Progenitor cell of endocrine pancreas (in vitro differentiated cells): ENCODE measurements around the gene TMEM132D. TPM values are rescaled to one million over a fixed set of nuclear protein-coding genes. Genes with fewer than 3 reads are reported as not detected.

ENCODE experiments used
- DNase-seq: peaks from one replicate; pipeline ENCODE4 v3.0.0; 2021; ENCODE audit warnings: low spot score; ENCODE audit not compliant: unreplicated experiment
- H3K27ac Mint-ChIP-seq: 2 replicates; pipeline ENCODE4 v1.8.0; 2021; ENCODE audit warnings: mild to moderate bottlenecking, moderate library complexity, mixed read lengths
- H3K27me3 Mint-ChIP-seq: 2 replicates; pipeline ENCODE4 v1.8.0; 2021; ENCODE audit warnings: mixed read lengths
- H3K36me3 Mint-ChIP-seq: 2 replicates; pipeline ENCODE4 v1.8.0; 2022; ENCODE audit warnings: mixed read lengths; ENCODE audit not compliant: insufficient read depth
- H3K4me1 Mint-ChIP-seq: 2 replicates; pipeline ENCODE4 v1.8.0; 2021; ENCODE audit warnings: low read depth, mixed read lengths
- H3K4me3 Mint-ChIP-seq: 2 replicates; pipeline ENCODE4 v1.8.0; 2021; ENCODE audit warnings: low read depth, mild to moderate bottlenecking, moderate library complexity, mixed read lengths
- H3K9me3 Mint-ChIP-seq: 2 replicates; pipeline ENCODE4 v1.8.0; 2021; ENCODE audit warnings: low read depth, mixed read lengths
- total RNA-seq: library from RNA; stranded (reverse); gene quantifications from 2 replicates; pipeline ENCODE4 v1.2.1, GENCODE V29; 2021
- TF ChIP-seq, protein P1 (sequence below): fragments of 200-600 bp; sonication (generic); IDR thresholded peaks from one replicate; pipeline ENCODE4 v1.5.0; 2021; ENCODE audit warnings: antibody characterized with exemption, mild to moderate bottlenecking; ENCODE audit not compliant: unreplicated experiment

The TMEM132D gene
- total RNA-seq, 1 donor from 2014 or later: 0.46 TPM

DNA sequence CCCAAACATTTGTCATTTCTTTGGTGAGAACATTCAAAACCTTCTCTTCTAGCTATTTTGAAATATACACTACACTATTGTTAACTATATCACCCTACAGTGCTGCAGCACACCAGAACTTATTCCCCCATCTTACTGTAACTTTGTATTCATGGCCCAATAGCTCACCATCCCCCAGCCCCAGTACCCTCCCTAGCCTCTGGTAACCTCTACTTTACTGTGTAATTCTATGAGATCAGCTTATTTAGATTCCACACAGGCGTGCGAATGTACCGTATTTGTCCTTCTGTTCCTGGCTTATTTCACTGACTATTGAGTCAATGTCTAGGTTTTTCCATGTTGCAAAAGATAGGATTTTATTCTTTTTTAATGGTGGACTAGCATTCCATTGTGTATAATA lies 469.0 kb downstream of the TMEM132D start:
- Mint-ChIP-seq H3K36me3 (no peaks in the 10 kb centered on the region), H3K4me3 (no peak overlapping the region), H3K27me3 (peaks cover 12% of the 10 kb centered on the region), H3K4me1 (no peaks in the 10 kb centered on the region), H3K9me3 (no peaks in the 10 kb centered on the region), H3K27ac (peak overlapping the region; percentile 39)
- TF ChIP-seq, protein P1, sequence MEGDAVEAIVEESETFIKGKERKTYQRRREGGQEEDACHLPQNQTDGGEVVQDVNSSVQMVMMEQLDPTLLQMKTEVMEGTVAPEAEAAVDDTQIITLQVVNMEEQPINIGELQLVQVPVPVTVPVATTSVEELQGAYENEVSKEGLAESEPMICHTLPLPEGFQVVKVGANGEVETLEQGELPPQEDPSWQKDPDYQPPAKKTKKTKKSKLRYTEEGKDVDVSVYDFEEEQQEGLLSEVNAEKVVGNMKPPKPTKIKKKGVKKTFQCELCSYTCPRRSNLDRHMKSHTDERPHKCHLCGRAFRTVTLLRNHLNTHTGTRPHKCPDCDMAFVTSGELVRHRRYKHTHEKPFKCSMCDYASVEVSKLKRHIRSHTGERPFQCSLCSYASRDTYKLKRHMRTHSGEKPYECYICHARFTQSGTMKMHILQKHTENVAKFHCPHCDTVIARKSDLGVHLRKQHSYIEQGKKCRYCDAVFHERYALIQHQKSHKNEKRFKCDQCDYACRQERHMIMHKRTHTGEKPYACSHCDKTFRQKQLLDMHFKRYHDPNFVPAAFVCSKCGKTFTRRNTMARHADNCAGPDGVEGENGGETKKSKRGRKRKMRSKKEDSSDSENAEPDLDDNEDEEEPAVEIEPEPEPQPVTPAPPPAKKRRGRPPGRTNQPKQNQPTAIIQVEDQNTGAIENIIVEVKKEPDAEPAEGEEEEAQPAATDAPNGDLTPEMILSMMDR: no peak
- no peak for DNase-seq

DNA sequence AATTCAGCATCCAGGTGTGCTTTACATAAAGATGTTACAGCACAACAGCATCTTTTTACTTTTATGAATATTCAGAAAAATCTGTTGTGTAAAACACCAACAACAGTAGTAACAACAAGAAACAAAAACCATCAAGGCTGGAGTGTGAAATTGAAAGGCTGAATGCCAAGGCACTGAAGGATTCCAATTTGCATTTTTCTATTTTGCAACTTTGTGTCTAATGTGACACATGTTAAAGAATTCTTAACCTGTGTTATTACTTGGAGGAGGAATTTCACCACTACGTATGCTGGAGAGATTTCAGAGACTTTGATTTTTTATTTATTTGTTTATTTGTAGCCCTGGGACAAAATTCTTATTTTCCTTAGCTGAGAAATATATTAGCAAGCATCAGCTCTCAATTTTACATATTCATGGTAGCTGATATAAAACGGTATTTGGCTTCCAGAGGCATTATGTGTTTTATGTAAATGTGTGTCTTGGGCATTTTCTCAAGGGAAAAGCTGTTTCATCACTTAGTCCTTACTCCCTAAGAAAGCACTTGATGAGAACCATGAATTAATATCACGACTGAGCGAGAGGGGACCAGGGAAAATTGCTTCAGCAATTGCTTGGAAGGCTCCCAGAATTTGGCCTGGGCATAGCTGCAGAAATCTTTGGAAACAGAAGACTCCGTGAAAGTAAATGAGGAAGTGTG lies 475.4 kb downstream of the TMEM132D start:
- DNase-seq: no peak
- Mint-ChIP-seq H3K4me3 (no peak overlapping the region), H3K9me3 (no peaks in the 10 kb centered on the region), H3K27me3 (peaks cover 6% of the 10 kb centered on the region), H3K36me3 (no peaks in the 10 kb centered on the region), H3K27ac (no peak overlapping the region), H3K4me1 (peaks cover 8% of the 10 kb centered on the region)
- TF ChIP-seq, protein P1: no peak

DNA sequence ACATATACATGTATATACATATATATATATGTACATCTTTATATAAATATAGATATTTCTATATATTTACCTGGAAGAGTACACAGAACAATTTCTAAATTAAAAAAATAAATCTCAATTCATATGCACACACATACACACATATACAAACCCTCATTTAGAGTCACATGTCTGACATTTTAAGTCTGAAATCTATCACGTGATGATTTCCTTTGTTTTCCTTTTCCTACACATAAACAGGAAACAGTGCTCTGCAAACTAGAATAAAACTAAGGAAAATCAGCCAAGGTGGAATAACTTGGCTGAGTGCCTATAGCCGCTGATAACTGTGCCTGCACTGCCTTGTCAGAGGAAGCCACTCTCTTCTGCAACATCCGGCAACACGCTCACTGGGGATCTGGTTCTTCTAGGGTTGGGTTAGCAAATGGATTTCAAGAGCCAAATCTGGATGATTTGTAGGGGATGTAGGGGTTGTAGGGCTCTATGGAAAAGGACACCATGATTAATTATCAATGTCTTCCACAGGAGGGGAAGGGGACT lies 480.7 kb downstream of the TMEM132D start:
- Mint-ChIP-seq H3K9me3 (no peaks in the 10 kb centered on the region), H3K27me3 (no peaks in the 10 kb centered on the region), H3K27ac (no peak overlapping the region), H3K36me3 (no peaks in the 10 kb centered on the region), H3K4me3 (no peak overlapping the region), H3K4me1 (peaks cover 8% of the 10 kb centered on the region)
- no peak for DNase-seq
- TF ChIP-seq, protein P1: no peak

DNA sequence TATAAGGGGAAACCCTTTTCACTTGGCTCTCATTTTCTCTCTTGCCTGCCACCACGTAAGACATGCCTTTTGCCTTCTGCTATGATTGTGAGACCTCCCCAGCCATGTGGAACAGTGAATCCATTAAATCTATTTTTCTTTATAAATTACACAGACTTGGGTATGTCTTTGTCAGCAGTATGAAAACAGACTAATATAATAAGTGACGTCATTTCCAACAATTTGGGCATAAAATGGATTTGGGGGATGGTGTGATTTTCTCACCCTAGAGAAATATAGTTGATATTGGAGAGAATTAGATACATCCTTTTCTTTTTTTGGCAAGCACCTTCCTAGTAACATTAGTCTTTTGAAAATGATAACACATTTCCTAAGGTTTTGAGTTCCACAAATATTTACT lies 490.5 kb downstream of the TMEM132D start:
- Mint-ChIP-seq H3K9me3 (peaks cover 11% of the 10 kb centered on the region), H3K36me3 (no peaks in the 10 kb centered on the region), H3K27ac (no peak overlapping the region), H3K4me3 (no peak overlapping the region), H3K4me1 (no peaks in the 10 kb centered on the region), H3K27me3 (peaks cover 7% of the 10 kb centered on the region)
- TF ChIP-seq, protein P1: no peak
- DNase-seq: no peak

DNA sequence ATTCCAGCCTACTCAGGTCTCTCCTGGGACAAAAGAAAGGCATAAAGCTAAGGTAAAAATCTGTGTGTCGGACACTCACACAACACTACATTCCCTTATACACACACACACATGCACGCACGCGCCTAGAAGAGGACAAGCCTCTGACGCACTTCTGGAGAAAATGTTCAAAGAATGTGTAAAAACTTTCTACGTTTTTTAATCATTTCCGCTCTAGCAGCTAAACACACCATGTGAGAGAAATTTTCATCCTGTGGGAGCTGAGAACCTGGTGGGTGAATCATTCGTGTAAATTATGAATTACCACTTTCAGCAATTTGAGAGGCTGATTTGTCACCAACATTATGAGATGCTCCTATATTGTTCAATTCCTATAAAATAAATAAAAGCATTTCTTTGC lies 494.5 kb downstream of the TMEM132D start:
- H3K4me3 Mint-ChIP-seq: no peak overlapping the region
- no peak overlapping the region for H3K27ac Mint-ChIP-seq
- TF ChIP-seq, protein P1: no peak
- no peaks in the 10 kb centered on the region for H3K36me3 Mint-ChIP-seq
- H3K27me3 Mint-ChIP-seq: peaks cover 14% of the 10 kb centered on the region
- H3K4me1 Mint-ChIP-seq: no peaks in the 10 kb centered on the region
- no peaks in the 10 kb centered on the region for H3K9me3 Mint-ChIP-seq
- DNase-seq: no peak
